HG03575 (cell line): ENCODE data around the gene ATP5F1D.

Experiments used
- ATAC-seq: cut with Tn5 transposase; IDR thresholded peaks from one replicate; pipeline ENCODE4 v1.9.1; 2021; ENCODE audit not compliant: unreplicated experiment, insufficient number of reproducible peaks, low FRiP score; ENCODE audit errors: extremely low read depth

ATP5F1D gene

GRCh38 chr19:1229924-1230782 lies 11.4 kb upstream of the ATP5F1D start:
- no peak for ATAC-seq

DNA sequence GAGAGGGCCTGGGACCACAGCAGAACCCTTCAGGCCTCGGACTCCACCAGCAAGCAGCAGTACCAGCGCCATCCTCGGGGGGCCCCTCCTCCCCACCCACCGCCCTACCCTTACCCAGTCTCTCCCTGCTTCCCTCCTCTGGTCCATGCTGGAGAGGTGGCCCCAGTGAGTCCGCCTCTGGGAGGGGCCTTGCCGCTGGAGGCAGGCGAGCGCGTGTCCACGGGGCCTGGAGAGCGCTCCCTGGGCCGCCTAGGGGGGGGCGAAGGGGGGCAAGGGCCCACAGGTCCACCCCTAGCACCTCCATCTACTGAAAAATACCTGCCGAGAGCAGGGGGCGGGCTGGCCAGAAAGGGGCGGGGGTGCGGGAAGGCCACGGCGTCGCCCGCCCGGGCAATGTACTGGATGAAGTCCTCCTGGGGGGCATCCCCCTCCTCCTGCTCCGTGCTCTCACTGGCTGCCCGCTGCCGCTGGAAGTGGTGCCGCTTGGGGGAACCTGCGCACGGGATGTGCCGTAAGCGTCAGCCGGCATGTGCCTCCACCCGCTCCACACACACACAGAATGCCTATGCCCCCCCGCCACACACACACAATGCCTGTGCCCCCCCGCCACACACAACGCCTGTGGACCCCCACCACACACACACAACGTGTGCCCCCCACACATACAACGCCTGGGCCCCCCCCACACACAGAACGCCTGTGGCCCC lies 10.6 kb upstream of the ATP5F1D start:
- no peak for ATAC-seq

- no peak for ATAC-seq
Measured at GRCh38 chr19:1231729-1232637, 9.6 kb upstream of the ATP5F1D start.

DNA sequence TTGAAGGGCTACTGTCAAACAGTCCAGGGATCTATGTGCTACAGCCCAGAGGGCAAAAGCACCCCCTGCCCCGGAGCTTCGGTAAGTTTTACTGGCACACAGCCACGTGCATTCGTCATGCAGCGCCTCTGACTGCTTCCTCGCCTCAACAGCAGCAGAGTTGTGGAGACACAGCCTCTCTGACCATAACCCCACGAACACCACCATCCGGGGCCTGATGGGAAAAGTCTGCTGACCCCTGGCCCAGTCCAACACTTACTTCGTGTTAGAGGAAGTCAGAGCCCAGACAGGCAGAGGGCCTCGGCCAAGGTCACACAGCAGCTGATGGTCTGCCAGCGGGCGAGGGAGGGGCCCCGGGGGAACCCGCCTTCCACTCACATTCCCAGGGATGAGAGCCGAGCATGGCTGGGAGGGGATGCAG lies 8.9 kb upstream of the ATP5F1D start:
- no peak for ATAC-seq

DNA sequence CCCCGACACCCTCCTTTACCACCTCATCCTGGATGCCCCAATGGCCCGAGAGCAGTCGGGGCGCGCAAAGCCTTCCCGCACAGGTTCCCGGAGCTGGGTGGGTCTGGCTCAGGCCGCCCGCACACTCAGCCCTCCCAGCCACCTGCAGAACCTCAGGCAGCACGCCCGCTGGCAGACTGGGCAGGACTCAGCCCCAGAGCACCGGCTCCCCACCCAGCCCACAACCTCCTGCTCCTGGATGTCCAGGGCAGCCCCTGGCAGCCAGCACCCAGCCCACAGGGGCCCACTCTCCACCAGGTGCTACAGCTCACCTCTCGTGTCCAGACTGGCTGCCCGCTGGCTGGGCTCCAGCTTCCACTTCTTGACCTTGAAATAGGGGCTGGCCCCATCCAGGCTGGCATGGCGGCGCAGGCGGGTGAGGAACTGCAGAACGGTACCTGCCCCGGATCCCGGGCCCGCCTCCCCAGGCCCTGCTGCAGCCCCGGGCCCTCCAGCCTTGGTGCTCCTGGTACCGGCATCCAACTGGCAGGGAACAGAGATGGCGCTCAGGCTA lies 8.4 kb upstream of the ATP5F1D start:
- no peak for ATAC-seq

GRCh38 chr19:1234051-1234954 lies 7.2 kb upstream of the ATP5F1D start:
- ATAC-seq, result no peak

DNA sequence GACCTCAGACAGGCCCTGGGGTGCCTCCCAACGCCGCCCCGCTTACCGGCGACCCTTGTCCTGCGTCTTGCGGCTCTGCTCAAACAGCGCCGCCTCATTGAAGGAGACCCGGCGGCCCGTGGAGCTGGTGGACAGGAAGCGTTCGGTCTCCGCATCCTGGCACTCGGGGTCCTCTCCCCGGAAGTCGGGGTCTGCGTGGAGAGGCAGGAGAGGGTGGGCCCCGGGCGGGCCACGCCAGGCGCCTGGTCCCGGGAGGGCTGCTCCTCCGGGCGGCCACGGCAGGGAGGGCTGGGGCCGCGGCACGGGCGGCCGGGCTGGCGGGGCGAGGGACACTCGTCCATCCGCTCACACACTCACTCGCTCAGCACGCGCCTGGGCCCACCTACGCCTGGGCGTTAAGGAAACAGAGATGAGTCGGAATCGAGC lies 6.6 kb upstream of the ATP5F1D start:
- ATAC-seq, result no peak

DNA sequence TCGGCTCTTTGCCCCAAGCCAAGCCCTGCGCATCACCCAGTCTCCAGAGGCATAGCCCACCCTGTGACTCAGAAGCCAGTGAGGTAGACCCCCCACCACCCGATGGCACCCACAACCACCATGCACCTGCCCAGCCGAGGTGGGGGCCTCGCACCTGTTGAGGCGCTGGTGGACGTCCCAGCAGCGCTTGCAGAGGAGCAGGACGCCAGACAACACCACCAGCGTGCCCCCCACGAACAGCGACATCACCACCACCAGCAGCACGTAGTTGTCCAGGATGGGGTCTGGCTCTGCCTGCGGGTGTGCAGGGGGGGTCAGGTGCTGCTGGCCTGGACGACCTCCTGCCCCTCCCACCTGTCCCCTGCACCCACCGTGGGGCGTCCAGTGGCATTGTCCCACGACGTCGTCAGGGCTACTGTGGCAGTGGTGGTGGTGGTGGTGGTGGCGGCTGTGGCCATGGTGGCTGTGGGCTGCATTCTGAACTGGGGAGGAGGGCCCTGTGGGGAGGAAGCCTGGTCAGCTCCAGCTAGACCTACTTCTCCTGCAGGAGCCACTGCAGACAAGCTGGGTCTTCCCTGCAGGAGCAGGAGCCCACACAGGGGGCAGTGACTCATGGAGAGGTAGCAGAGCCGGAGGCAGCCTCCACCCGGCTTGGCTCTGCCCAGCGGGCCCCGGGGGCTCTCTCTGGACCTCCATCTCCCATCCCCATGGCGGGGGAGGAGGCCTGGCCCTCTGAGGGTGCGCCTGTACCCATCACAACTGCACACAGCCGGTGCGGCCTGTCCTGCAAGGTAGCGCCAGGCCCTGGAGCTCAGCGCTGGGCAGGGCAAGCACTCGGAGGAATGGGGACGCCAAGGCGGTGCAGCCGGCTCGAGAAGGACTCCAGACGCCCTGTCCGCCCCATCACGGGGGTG lies 5.7 kb upstream of the ATP5F1D start:
- no peak for ATAC-seq

DNA sequence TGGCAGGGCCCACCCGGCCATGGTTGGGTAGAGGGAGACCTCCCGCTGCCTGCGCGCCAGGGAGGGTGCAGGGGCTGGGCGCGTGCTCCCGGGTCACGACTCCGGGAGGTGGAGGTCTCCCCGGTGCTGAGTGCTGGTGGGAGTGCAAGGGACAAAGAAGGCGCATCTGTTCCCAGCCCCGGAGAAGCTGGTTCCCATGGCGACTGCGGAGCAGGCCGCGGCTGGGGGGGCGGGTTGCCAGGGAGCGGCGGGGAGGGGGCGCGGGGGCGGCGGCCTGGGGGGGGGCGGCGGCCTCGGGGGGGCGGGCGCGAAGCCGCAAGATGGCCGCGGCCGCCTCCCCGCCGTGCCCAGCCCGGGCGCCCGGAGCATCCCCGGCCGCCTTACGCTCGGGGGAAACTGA lies 5.0 kb upstream of the ATP5F1D start:
- no peak for ATAC-seq

DNA sequence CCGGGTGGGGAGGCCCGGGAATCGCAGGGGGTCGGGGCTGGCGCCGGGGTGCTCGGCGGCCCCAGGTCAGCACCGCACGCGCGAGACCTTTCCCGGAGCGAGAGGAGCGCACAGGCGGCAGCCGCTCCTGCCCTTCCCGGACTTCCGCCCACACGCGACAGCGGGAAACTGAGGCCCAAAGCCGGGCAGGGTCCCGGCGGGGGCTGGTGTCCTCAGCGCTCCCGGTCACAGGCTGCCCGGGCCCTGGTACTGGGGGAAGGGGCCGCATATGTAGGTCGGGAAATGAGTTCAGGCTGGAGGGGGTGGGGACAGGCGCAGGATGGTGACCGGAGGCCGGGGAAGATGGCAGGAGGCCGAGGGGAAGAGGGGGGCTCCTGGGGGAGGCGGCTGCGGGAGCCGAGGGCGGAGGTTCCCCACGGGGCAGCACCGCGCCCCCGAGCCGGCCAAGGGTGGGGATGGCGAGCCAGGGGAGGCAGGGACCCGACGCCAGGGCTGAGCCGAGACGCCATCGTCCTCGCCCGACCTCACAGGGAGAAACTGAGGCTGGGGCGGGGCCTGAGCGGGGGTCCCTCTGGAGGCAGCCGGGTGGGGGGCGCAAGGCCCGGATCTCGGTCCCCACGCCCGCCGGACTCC lies 4.4 kb upstream of the ATP5F1D start:
- ATAC-seq, result no peak

DNA sequence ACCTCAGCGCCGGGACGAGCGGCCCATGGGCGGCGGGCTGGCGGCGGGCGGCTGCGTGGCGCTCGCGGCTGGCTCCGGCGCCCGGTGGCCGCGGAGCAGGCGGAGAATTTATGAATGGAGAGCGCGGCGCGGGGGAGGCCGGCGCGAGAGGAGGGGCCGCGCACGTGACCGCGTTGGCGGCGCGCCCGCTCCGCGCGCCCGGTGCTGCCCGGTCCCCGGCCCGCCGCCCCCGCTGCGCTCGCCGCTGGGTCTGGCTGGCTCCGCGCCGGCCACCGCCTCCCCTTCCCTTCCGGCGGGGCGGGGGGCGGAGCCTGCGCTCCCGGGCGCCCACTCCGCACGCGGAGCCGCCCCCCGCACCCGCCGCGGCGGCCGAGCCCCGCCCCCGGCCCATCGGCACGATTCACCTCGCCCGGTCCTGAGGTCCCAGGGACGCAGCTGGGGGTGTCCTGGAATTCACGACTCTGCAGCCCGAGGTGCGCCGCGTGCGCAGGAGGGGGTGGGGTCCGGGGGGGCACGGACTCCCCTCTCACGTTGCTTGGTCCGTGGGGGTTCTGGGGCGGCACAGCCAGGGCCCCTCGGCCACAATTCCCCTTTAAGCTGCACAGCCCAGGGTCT lies 3.7 kb upstream of the ATP5F1D start, which contains the start of gene CBARP:
Gene CBARP, minus strand, starts transcription at position 252 of the 615 bp plus-strand sequence. CDS start 1,905 bp downstream, outside the sequence.
- no peak for ATAC-seq

GRCh38 chr19:1238369-1239303 lies 2.9 kb upstream of the ATP5F1D start:
- no peak for ATAC-seq

DNA sequence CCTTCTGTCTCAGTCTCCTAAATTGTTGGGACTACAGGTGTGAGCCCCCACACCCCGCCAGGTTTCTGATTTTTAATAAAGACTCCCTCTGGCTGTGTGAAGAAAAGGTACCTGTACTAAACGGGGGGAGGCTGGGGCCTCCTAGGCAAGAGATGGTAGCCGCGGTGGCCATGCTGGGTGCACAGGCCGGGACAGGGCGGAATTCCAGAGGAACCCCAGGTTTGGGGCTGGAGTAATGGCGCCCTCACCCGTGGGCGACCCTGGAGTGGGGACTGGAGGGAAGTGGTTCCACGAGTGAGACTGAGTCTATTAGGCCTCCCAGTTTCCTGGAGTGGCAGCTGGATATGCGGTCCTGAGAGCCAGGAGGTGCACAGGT lies 2.1 kb upstream of the ATP5F1D start:
- ATAC-seq, result no peak

DNA sequence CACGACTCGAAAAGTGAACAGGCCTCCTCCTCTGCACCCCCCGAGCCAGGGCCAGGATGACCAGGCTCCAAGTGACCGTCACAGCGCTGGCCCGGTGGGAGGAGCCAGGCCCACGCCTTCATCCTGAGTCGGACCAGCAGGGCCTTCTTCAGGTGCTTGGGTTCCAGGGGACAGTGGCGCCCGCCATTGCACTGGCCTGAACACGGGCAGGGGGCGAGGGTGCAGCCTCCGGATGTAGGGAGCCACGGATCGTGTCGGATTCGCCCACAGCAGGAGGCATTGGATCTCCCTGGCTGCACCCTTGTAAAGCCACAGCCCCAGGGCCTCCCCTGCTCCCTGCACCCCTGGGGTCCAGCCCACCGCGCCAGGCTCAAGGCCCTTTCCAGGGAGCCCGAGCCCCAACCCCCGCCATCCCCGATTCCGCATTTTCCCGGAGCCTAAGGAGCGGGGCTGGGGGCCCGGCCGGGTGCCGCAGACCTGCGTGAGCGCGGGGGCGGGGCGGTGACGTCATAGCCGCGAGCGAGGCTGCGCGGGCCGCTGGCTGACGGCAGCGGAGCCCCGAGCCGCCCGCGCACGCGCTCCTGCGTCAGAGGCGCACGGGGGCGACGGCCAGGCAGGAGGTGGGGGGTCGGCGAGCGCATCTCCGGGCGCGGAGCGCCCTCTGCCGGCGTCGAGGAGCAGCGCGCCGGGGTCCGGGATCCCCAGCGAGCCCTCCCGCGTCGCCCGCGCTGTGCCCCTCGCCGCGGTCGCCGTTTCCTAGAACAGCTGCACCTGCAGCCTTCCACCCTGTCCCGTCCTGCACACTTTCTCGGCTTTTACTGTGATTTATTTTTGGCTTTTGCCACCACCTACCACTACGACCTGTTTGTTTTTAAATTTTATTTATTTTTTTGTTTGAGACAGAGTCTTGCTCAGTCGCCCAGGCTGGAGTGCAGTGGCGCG lies 1.5 kb upstream of the ATP5F1D start:
- no peak for ATAC-seq
